Neuronal stem cell (in vitro differentiated cells): ENCODE results near the gene SEMA3A.

Source experiments
- DNase-seq: peaks from one replicate; pipeline ENCODE4 v3.0.0-alpha.2; 2013; ENCODE audit warnings: low spot score
- H2AFZ ChIP-seq: one replicate; pipeline ENCODE4 v1.6.1; 2013; ENCODE audit warnings: mild to moderate bottlenecking, low read length, inconsistent platforms
- H2AK5ac ChIP-seq: 2 replicates; pipeline ENCODE4 v1.6.1; 2013; ENCODE audit warnings: low read depth, mild to moderate bottlenecking, inconsistent platforms, low read length, moderate library complexity, mixed read lengths
- H2BK120ac ChIP-seq: 2 replicates; pipeline ENCODE4 v1.6.1; 2013; ENCODE audit warnings: low read depth, mild to moderate bottlenecking, inconsistent platforms, low read length, moderate library complexity, mixed read lengths
- H2BK12ac ChIP-seq: one replicate; pipeline ENCODE4 v1.6.1; 2013; ENCODE audit warnings: low read length, inconsistent platforms
- H2BK15ac ChIP-seq: 2 replicates; pipeline ENCODE4 v1.6.1; 2013; ENCODE audit warnings: mild to moderate bottlenecking, low read length, inconsistent platforms, mixed read lengths
- H2BK5ac ChIP-seq: one replicate; pipeline ENCODE4 v1.6.1; 2013; ENCODE audit warnings: inconsistent platforms, mild to moderate bottlenecking, low read length, moderate library complexity
- H3K14ac ChIP-seq: one replicate; pipeline ENCODE4 v1.6.1; 2013; ENCODE audit warnings: low read length, inconsistent platforms
- H3K18ac ChIP-seq: 2 replicates; pipeline ENCODE4 v1.6.1; 2013; ENCODE audit warnings: low read length, inconsistent platforms
- H3K23ac ChIP-seq: 2 replicates; pipeline ENCODE4 v1.6.1; 2013; ENCODE audit warnings: low read depth, mild to moderate bottlenecking, mixed read lengths, low read length, inconsistent platforms; ENCODE audit not compliant: poor library complexity
- H3K27ac ChIP-seq: replicated peaks from 3 replicates; pipeline ENCODE4 v1.5.1; 2013; ENCODE audit warnings: low read length, inconsistent platforms
- H3K27me3 ChIP-seq, 3 experiments: 2 replicates each; pipeline ENCODE4 v1.6.1; 2013; ENCODE audit warnings: low read length in 3 of 3, mild to moderate bottlenecking in 2 of 3, inconsistent platforms in 1 of 3, low read depth in 1 of 3, mixed read lengths in 1 of 3, moderate library complexity in 1 of 3; ENCODE audit not compliant: control insufficient read depth in 3 of 3, insufficient read depth in 3 of 3
- H3K36me3 ChIP-seq, 2 donors: replicated peaks in 1 of 2; 2 replicates each; pipeline ENCODE4 v1.6.1; 2013; ENCODE audit warnings: low read length in 2 of 2; ENCODE audit not compliant: control insufficient read depth in 2 of 2, insufficient read depth in 2 of 2
- H3K4ac ChIP-seq: 2 replicates; pipeline ENCODE4 v1.6.1; 2013; ENCODE audit warnings: inconsistent platforms, mild to moderate bottlenecking, low read length, moderate library complexity
- H3K4me1 ChIP-seq, 2 donors: 1 replicate in 1 of 2; 2 replicates in 1 of 2; pipeline ENCODE4 v1.6.1; 2013; ENCODE audit warnings: low read length in 2 of 2, low read depth in 1 of 2; ENCODE audit not compliant: control insufficient read depth in 2 of 2, insufficient read depth in 1 of 2
- H3K4me2 ChIP-seq: one replicate; pipeline ENCODE4 v1.6.1; 2013; ENCODE audit warnings: mild to moderate bottlenecking, low read length, inconsistent platforms; ENCODE audit not compliant: insufficient read depth, poor library complexity, severe bottlenecking
- H3K4me3 ChIP-seq, 2 donors: 2 replicates each; pipeline ENCODE4 v1.5.1; 2013; ENCODE audit warnings: low read length in 2 of 2, mild to moderate bottlenecking in 2 of 2, inconsistent platforms in 1 of 2, moderate library complexity in 1 of 2
- H3K79me1 ChIP-seq: one replicate; pipeline ENCODE4 v1.6.1; 2013; ENCODE audit warnings: low read depth, mild to moderate bottlenecking, inconsistent platforms, low read length, moderate library complexity
- H3K9ac ChIP-seq: one replicate; pipeline ENCODE4 v1.6.1; 2013; ENCODE audit warnings: mild to moderate bottlenecking, low read depth, low read length, inconsistent platforms; ENCODE audit not compliant: poor library complexity
- H3K9me3 ChIP-seq, 2 donors: replicated peaks in 1 of 2; 2 replicates each; pipeline versions ENCODE3 to v1.6.1; 2013; ENCODE audit warnings: low read length in 2 of 2, mild to moderate bottlenecking in 2 of 2, inconsistent platforms in 1 of 2, low read depth in 1 of 2, mixed read lengths in 1 of 2, moderate library complexity in 1 of 2; ENCODE audit not compliant: control insufficient read depth in 2 of 2, insufficient read depth in 1 of 2
- H4K8ac ChIP-seq: one replicate; pipeline ENCODE4 v1.6.1; 2013; ENCODE audit warnings: low read depth, mild to moderate bottlenecking, inconsistent platforms, low read length, moderate library complexity
- H4K91ac ChIP-seq: one replicate; pipeline ENCODE4 v1.6.1; 2013; ENCODE audit warnings: low read length, low read depth, mild to moderate bottlenecking, inconsistent platforms; ENCODE audit not compliant: poor library complexity
- WGBS, 2 donors: extraction: QIAGEN DNeasy Blood & Tissue Kit; methylation state at CpG; one replicate each; pipeline ENCODE4 v1.1.7; 2013; ENCODE audit warnings: missing lambda C conversion rate in 2 of 2, mixed read lengths in 1 of 2; ENCODE audit not compliant: insufficient read length in 2 of 2, insufficient replicate concordance in 1 of 2; ENCODE audit errors: extremely low coverage in 2 of 2; 5-methylcytosine and 5-hydroxymethylcytosine counted together

The SEMA3A gene

DNA sequence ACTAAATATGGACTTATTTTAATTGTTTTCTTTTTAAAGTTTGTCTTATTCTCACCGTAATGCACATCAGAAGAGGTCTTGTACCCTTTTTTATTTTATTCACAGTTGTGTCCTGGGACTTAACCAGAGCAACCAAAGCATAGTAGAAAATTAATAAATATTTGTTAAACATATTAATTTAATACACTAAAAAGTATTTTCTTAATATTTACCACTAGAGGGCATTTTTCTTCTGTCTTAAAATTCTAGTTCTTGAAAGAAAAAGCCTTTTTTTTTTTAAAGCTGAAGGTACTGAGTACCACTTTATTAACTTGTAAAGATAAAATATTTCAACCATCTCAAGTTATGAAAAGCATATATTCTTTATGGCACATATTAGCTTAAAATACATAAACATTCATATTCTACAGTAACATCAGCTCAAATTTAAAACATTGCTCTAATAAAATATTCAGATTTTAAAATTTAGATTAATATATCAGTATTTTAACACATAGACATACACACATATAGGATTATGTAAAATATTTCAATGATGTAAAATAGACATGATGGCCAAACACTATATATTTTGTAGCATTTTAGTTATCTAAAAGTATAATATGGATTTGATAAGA lies 260.4 kb downstream of the SEMA3A start:
- Histone ChIP-seq H4K91ac (no peak overlapping the region), H3K79me1 (no peaks in the 10 kb centered on the region), H3K36me3 (no peaks in the 10 kb centered on the region), H3K14ac (no peak overlapping the region), H2AK5ac (no peak overlapping the region), H2BK5ac (no peak overlapping the region), H3K9me3 (no peaks in the 10 kb centered on the region), H3K4ac (no peak overlapping the region), H3K23ac (no peak overlapping the region), H2BK15ac (no peak overlapping the region), H2AFZ (no peak overlapping the region), H3K9ac (no peak overlapping the region), H3K4me3 (no peak overlapping the region), H3K27me3 (no peaks in the 10 kb centered on the region), H3K27ac (no peak overlapping the region), H2BK120ac (no peak overlapping the region), H3K18ac (no peak overlapping the region), H3K4me2 (no peak overlapping the region), H3K4me1 (peaks cover 0 to 2% of the 10 kb centered on the region in 2 donors), H4K8ac (no peak overlapping the region), H2BK12ac (no peak overlapping the region)
- no peak for DNase-seq
- WGBS, 2 donors, result no CpG with 5 or more reads among the region's 1 CpG

DNA sequence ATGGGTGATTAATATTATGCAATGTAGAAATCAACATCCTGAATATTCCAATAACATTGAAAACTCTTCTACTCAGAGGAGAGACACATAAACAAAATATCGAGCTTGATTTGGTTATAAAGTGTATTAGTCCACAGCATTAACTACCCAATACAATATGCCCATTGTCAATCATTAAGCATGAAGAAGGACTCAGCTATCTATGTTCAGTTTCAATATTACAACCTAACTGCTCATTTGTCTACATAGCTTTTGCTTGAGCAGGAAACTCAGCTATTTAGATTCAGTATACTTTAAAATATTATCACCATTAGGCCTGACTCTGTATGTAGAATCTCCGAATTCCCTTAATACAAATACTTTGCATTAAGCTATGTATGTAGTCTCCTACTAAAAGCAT lies 262.6 kb downstream of the SEMA3A start:
- peaks cover 0 to 2% of the 10 kb centered on the region in 2 donors for H3K4me1 ChIP-seq
- no peak overlapping the region for H4K91ac ChIP-seq
- no peaks in the 10 kb centered on the region for H3K79me1 ChIP-seq
- no peak overlapping the region for H2BK120ac ChIP-seq
- H3K4me3 ChIP-seq, result no peak overlapping the region
- no CpG with 5 or more reads among the region's 2 CpGs for WGBS, 2 donors
- no peak overlapping the region for H2AK5ac ChIP-seq
- H3K9me3 ChIP-seq, result no peaks in the 10 kb centered on the region
- H3K14ac ChIP-seq, result no peak overlapping the region
- no peak overlapping the region for H2BK15ac ChIP-seq
- H4K8ac ChIP-seq, result no peak overlapping the region
- H2BK12ac ChIP-seq, result no peak overlapping the region
- no peak overlapping the region for H3K9ac ChIP-seq
- no peak overlapping the region for H3K4ac ChIP-seq
- no peaks in the 10 kb centered on the region for H3K36me3 ChIP-seq
- H3K4me2 ChIP-seq, result no peak overlapping the region
- no peak overlapping the region for H2AFZ ChIP-seq
- no peak overlapping the region for H2BK5ac ChIP-seq
- H3K23ac ChIP-seq, result no peak overlapping the region
- H3K18ac ChIP-seq, result no peak overlapping the region
- no peak overlapping the region for H3K27ac ChIP-seq
- no peaks in the 10 kb centered on the region for H3K27me3 ChIP-seq
- no peak for DNase-seq

DNA sequence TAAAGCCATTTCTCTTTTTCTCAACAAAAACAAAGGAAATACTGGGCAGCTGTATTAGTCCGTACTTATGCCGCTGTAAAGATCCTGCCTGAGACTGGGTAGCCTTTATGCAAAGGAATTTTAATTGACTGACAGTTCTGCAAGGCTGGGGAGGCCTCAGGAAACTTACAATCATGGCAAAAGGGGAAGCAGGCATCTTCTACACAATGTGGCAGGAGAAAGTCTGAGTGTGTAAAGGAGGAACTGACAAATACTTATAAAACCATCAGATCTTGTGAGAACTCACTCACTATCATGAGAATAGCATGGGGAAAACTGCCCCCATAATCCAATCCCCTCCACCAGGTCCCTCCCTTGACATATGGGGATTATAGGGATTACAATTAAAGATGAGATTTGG lies 264.3 kb downstream of the SEMA3A start:
- Histone ChIP-seq H4K8ac (no peak overlapping the region), H3K4me3 (no peak overlapping the region), H3K27ac (no peak overlapping the region), H3K23ac (no peak overlapping the region), H3K4ac (no peak overlapping the region), H3K27me3 (no peaks in the 10 kb centered on the region), H3K14ac (no peak overlapping the region), H3K79me1 (no peaks in the 10 kb centered on the region), H2BK12ac (no peak overlapping the region), H2BK120ac (no peak overlapping the region), H3K4me2 (no peak overlapping the region), H2BK5ac (no peak overlapping the region), H2BK15ac (no peak overlapping the region), H3K4me1 (no peaks in the 10 kb centered on the region), H3K9me3 (no peaks in the 10 kb centered on the region), H2AK5ac (no peak overlapping the region), H3K9ac (no peak overlapping the region), H4K91ac (no peak overlapping the region), H3K36me3 (no peaks in the 10 kb centered on the region), H3K18ac (no peak overlapping the region), H2AFZ (no peak overlapping the region)
- no CpG with 5 or more reads among the region's 2 CpGs for WGBS, 2 donors
- no peak for DNase-seq

DNA sequence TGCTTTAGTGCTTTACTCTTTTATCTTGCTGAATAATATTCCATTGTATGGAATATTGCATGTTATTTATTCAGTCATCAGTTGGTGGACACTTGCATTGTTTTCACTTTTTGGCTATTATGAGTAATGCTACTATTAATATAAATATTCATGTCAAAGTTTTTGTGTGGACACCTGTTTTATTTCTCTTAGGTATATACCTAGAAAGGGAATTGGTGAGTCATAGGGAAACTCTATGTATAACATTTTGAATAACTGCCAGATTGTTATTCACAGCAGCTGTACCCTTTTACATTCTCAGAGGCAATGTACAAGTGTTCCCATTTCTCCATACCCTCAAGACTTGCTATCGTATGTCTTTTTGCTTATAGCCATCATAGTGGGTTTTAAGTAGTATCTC lies 268.7 kb downstream of the SEMA3A start:
- no peak overlapping the region for H3K23ac ChIP-seq
- H4K8ac ChIP-seq, result no peak overlapping the region
- H3K36me3 ChIP-seq, result no peaks in the 10 kb centered on the region
- H4K91ac ChIP-seq, result no peak overlapping the region
- no peaks in the 10 kb centered on the region for H3K9me3 ChIP-seq
- H2AK5ac ChIP-seq, result no peak overlapping the region
- H2BK12ac ChIP-seq, result no peak overlapping the region
- no peak overlapping the region for H2BK120ac ChIP-seq
- DNase-seq, result no peak
- H2BK15ac ChIP-seq, result no peak overlapping the region
- H3K9ac ChIP-seq, result no peak overlapping the region
- no peak overlapping the region for H3K4me3 ChIP-seq
- no peak overlapping the region for H3K18ac ChIP-seq
- H2AFZ ChIP-seq, result no peak overlapping the region
- no peak overlapping the region for H3K4ac ChIP-seq
- H3K4me2 ChIP-seq, result no peak overlapping the region
- no peak overlapping the region for H2BK5ac ChIP-seq
- no peaks in the 10 kb centered on the region for H3K4me1 ChIP-seq
- no peaks in the 10 kb centered on the region for H3K27me3 ChIP-seq
- no CpG with 5 or more reads among the region's 1 CpG for WGBS, 2 donors
- no peak overlapping the region for H3K14ac ChIP-seq
- no peaks in the 10 kb centered on the region for H3K79me1 ChIP-seq
- no peak overlapping the region for H3K27ac ChIP-seq
